Activated naive CD4-positive, alpha-beta T cell treated with anti-CD3 and anti-CD28 coated beads, Interleukin-2, amount 10 ng/mL, durations not matched to agents 5 hours and 36 hours (primary cell): ENCODE data around the gene RALA. TPM values are rescaled to one million over a fixed set of nuclear protein-coding genes. Genes with fewer than 3 reads are reported as not detected.

Experiments
- total RNA-seq, 2 experiments: library from RNA; stranded (reverse); gene quantifications; one replicate each; pipeline ENCODE4 v1.2.3, GENCODE V29; 2021

The RALA gene, protein sequence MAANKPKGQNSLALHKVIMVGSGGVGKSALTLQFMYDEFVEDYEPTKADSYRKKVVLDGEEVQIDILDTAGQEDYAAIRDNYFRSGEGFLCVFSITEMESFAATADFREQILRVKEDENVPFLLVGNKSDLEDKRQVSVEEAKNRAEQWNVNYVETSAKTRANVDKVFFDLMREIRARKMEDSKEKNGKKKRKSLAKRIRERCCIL
- total RNA-seq, result 10 to 100 TPM; 32.1 to 33.4 TPM

DNA sequence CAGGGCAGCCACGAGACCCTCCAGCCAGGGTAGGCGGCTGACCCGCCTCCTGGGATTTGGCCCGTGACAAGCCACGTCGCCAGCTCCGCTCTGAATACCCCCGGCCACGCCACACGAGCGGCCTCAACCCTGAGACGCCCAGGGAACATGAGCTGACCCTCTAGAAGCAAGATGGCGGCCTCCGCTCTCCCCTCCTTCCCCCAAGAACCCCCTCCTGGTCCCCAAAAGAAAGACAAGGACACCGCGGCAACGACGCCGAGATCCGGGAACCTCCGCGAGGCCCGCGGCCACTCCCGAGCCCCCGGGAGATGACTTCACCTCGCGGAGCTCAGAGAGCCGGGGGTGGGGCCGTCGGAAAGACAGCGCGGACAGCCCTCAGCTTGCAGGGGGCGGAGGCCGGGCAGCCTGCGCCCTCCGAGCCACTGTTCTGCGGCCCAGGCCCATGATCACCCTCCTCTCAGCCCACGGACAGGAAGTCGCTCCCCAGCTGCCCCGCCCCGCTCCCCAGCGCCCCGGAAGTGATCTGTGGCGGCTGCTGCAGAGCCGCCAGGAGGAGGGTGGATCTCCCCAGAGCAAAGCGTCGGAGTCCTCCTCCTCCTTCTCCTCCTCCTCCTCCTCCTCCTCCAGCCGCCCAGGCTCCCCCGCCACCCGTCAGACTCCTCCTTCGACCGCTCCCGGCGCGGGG, at the start of gene RALA:
Gene RALA, plus strand, starts transcription at position 526 of the 685 bp plus-strand sequence. CDS start 63,096 bp downstream, outside the sequence.

Other genes starting within 250 kb of the RALA start
- 10 to 100 TPM; 10.9 to 13.8 TPM for gene YAE1, start 57.2 kb upstream of the RALA start, total RNA-seq